ENCODE measurements around the gene LCP2. TPM values are rescaled to one million over a fixed set of nuclear protein-coding genes. Genes with fewer than 3 reads are reported as not detected.

Gene LCP2
- total RNA-seq, 1 experiment from 2014 or later: not detected

DNA sequence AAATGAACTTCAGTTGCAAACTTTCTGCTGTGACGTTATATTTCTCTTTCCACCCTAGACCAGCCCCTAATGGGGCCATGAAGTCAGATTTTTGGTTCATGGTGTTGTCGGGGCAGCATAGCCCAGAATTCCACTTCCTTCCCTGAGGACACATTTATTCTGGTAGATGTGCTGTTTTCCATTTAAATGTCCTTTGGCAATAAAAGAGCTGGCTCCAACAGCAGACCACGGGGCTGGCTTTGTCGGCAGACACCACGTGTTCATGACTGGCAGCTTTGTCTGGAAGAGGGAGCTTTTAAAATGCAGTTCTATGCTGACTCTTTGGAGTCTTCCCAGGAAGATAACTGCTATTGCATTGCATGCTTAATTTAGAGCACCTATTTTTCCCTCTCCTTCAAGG, 17.6 kb upstream of the LCP2 start:
- Histone ChIP-seq H3T11ph (ENCODE audit: low read length) (no peak overlapping the region), H2BK12ac (ENCODE audit: insufficient read length, low read depth, low read length) (no peak overlapping the region), H4K20me1 (ENCODE audit: control insufficient read depth, insufficient read depth, insufficient read length) (no peaks in the 10 kb centered on the region), H3K4me2 (ENCODE audit: insufficient read depth, insufficient read length, low read length) (no peak overlapping the region), H2AK5ac (ENCODE audit: insufficient read length, low read length) (no peak overlapping the region), H3K18ac (ENCODE audit: insufficient read length, low read depth, low read length) (no peak overlapping the region), H3K4ac (ENCODE audit: low read depth, low read length) (no peak overlapping the region), H2BK15ac (ENCODE audit: low read depth, low read length) (no peak overlapping the region), H3K23me2 (ENCODE audit: insufficient read length, low read depth, low read length, poor library complexity, severe bottlenecking) (no peaks in the 10 kb centered on the region), H3K4me1 (ENCODE audit: insufficient read depth, low read length) (no peaks in the 10 kb centered on the region), H4K91ac (ENCODE audit: insufficient read length, low read depth, low read length) (no peak overlapping the region), H2BK5ac (ENCODE audit: insufficient read length, low read length) (no peak overlapping the region), H2BK120ac (ENCODE audit: low read depth, low read length, poor library complexity, severe bottlenecking) (no peak overlapping the region), H4K5ac (ENCODE audit: insufficient read length, low read depth, low read length) (no peak overlapping the region), H3K23ac (ENCODE audit: insufficient read length, low read depth, low read length) (no peak overlapping the region), H2AFZ (ENCODE audit: low read length) (no peak overlapping the region), H3K27ac (ENCODE audit: insufficient read length, low read depth, low read length) (no peak overlapping the region), H3K9ac (ENCODE audit: extremely low read depth, insufficient read length, low read length) (no peak overlapping the region), H3K14ac (ENCODE audit: insufficient read depth, low read length) (no peak overlapping the region), H3K9me3 (ENCODE audit: control insufficient read depth, low read depth, low read length) (no peaks in the 10 kb centered on the region), H3K79me2 (ENCODE audit: insufficient read depth, low read length) (no peaks in the 10 kb centered on the region), H3K79me1 (ENCODE audit: insufficient read depth, low read depth, low read length, poor library complexity, severe bottlenecking) (no peaks in the 10 kb centered on the region), H3K56ac (ENCODE audit: insufficient read length, low read depth, low read length) (no peak overlapping the region), H2BK20ac (ENCODE audit: low read depth, low read length, poor library complexity, severe bottlenecking) (no peak overlapping the region), H4K8ac (replicated peaks; ENCODE audit: insufficient read length, low read depth, low read length) (no peak overlapping the region), H3K27me3 (ENCODE audit: insufficient read depth, low read length) (no peaks in the 10 kb centered on the region)
- Mint-ChIP-seq H3K4me1 (peaks cover 24 to 27% of the 10 kb centered on the region in 2 experiments), H3K4me3 (no peak overlapping the region), H3K27me3 (ENCODE audit: low read depth) (peaks cover 10% of the 10 kb centered on the region), H3K27ac (no peak overlapping the region), H3K36me3 (ENCODE audit: insufficient read depth in 1 of 3, low read depth in 3 of 3) (no peaks in the 10 kb centered on the region), H3K9me3 (no peaks in the 10 kb centered on the region)
- TF ChIP-seq, protein P1, sequence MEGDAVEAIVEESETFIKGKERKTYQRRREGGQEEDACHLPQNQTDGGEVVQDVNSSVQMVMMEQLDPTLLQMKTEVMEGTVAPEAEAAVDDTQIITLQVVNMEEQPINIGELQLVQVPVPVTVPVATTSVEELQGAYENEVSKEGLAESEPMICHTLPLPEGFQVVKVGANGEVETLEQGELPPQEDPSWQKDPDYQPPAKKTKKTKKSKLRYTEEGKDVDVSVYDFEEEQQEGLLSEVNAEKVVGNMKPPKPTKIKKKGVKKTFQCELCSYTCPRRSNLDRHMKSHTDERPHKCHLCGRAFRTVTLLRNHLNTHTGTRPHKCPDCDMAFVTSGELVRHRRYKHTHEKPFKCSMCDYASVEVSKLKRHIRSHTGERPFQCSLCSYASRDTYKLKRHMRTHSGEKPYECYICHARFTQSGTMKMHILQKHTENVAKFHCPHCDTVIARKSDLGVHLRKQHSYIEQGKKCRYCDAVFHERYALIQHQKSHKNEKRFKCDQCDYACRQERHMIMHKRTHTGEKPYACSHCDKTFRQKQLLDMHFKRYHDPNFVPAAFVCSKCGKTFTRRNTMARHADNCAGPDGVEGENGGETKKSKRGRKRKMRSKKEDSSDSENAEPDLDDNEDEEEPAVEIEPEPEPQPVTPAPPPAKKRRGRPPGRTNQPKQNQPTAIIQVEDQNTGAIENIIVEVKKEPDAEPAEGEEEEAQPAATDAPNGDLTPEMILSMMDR (conservative IDR thresholded peaks at IDR 0.05): no peak
- no peak for DNase-seq
- no CpG with 5 or more reads among the region's 5 CpGs for WGBS (ENCODE audit: extremely low coverage, insufficient read length, low lambda C conversion rate)

Data from H9 (cell line).